ENCODE results near the gene CTRL.

GRCh38 chr16:67892899-67893742 lies 38.5 kb downstream of the CTRL start, which contains the start of gene PSKH1:
- peak in 2 of 5 experiments; percentile 20 to 24 for TF ChIP-seq CTCF (IDR thresholded peaks at IDR 0.05 in 4 of 5, conservative IDR thresholded peaks at IDR 0.05 in 1 of 5)
- peak; percentile 98 for TF ChIP-seq POLR2A (IDR thresholded peaks at IDR 0.05)
